ENCODE results near the gene CHRNA10. TPM values are rescaled to one million over a fixed set of nuclear protein-coding genes. Genes with fewer than 3 reads are reported as not detected.

CHRNA10 gene
- total RNA-seq, 1 experiment from 2014 or later: 1.9 TPM

- H3K27ac ChIP-seq: no peak overlapping the region
- no peak for TF ChIP-seq EZH2 (IDR thresholded peaks at IDR 0.05; ENCODE audit: low read depth)
- no peak for TF ChIP-seq CTCF (conservative IDR thresholded peaks at IDR 0.05)
- CTCF ChIA-PET: no interaction called here
Observed at GRCh38 chr11:3615998-3616397, 55.2 kb downstream of the CHRNA10 start.

More at GRCh38 chr11:3615998-3616397, 55.2 kb downstream of the CHRNA10 start:
- no peak overlapping the region for H3K4me2 ChIP-seq
- no peaks in the 10 kb centered on the region for H3F3A ChIP-seq (ENCODE audit: insufficient read depth, low read depth)
- H3K9me3 ChIP-seq (ENCODE audit: insufficient read depth, low read depth): no peaks in the 10 kb centered on the region
- H3K79me2 ChIP-seq (ENCODE audit: low read depth): no peaks in the 10 kb centered on the region
- no peaks in the 10 kb centered on the region for H4K20me1 ChIP-seq (ENCODE audit: insufficient read depth)
- intact Hi-C loops (cut with micrococcal nuclease; ENCODE audit: unreplicated experiment): loop anchor here (10.0 kb wide), 1 partner anchor 161 kb away; no protein-coding TSS in a partner anchor
- POLR2A ChIA-PET (ENCODE audit: unreplicated experiment): no interaction called here
- no peaks in the 10 kb centered on the region for H3K9me2 ChIP-seq (ENCODE audit: insufficient read depth)
- no TSS peak for BruUV-seq (replicated peaks)
- no peak overlapping the region for H2AFZ ChIP-seq
- no peak for DNase-seq
- H3K4me1 ChIP-seq (replicated peaks; ENCODE audit: insufficient read depth): no peaks in the 10 kb centered on the region
- H3K36me3 ChIP-seq (ENCODE audit: low read depth): no peaks in the 10 kb centered on the region
- H3K27me3 ChIP-seq (ENCODE audit: insufficient read depth, low read depth): no peaks in the 10 kb centered on the region
- H3K4me3 ChIP-seq: no peak overlapping the region

Other genes with a start within 250 kb of the CHRNA10 start
- gene ART5, start 29.4 kb downstream of the CHRNA10 start, total RNA-seq (2021): not detected in 2 replicates
- gene ART1, start 26.3 kb downstream of the CHRNA10 start, total RNA-seq (2021): not detected in 2 replicates
- 49.8 and 59.7 TPM in 2 replicates for gene NUP98, start 126.2 kb upstream of the CHRNA10 start, total RNA-seq (2021)
- 37.7 and 39.5 TPM in 2 replicates for gene PGAP2, start 137.2 kb upstream of the CHRNA10 start, total RNA-seq (2021)
- gene RHOG, start 169.6 kb upstream of the CHRNA10 start, total RNA-seq (2021): 31.0 and 36.1 TPM in 2 replicates
- gene STIM1, start 184.3 kb upstream of the CHRNA10 start, total RNA-seq (2021): 26.8 and 28.3 TPM in 2 replicates

Data from PC-9 (cell line).